ENCODE data around the gene IRAK2.

IRAK2 gene

DNA sequence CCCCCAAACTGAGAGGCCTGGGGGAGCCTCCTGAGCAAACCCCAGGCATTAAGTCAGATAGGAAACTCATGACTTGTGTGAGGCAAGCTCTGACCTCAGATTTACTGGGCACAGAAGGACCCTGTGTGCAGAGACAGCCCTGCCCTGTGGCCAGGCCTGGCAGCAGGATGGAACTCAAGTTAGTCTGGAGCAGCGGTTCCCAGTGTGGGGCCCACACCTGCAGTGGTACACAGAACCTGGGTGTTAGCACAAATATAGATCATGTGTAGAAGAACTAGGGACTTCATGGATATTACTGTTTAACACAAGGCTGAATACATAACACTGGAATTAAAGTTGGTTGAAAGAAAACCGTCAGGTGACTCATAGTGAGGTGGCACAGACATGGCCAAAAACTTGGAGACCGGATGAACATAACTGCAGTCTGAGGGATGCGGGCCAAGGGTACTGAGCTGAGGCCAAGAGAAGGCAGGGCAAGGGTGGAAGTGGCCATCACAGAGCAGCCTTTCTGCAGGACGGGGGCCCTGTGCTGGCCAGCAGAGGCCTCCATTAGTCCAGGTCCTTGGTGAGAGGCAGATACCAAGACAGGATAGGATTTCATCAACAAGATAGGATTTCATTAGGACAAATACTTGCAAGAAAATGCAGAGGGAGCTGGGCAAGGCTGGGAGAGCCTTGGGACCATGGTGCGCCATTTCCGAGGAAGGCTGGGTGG, 40.9 kb downstream of the IRAK2 start:
- no peak for DNase-seq
- H3K4me1 ChIP-seq (ENCODE audit: control extremely low read depth in 1 of 4, control insufficient read depth in 4 of 4, insufficient read depth in 4 of 4, low read length in 3 of 4) = peaks cover 0 to 7% (median 0%) of the 10 kb centered on the region in 4 experiments
- no peak overlapping the region for H3K4me3 ChIP-seq (ENCODE audit: control insufficient read depth in 1 of 7, extremely low read depth in 1 of 7, insufficient read depth in 4 of 7, low read depth in 2 of 7, low read length in 6 of 7)
- H3K27ac ChIP-seq (ENCODE audit: insufficient read depth in 1 of 2, low read depth in 1 of 2, low read length in 2 of 2, poor library complexity in 1 of 2, severe bottlenecking in 2 of 2) = no peak overlapping the region
- WGBS (ENCODE audit: insufficient coverage) = 98% methylated on average over 7 of the region's 7 CpGs
- POLR2A ChIA-PET = no interaction called here
- no peaks in the 10 kb centered on the region for H3K9me3 ChIP-seq (ENCODE audit: control extremely low read depth in 1 of 5, control insufficient read depth in 4 of 5, insufficient read depth in 2 of 5, low read depth in 1 of 5, low read length in 4 of 5)
- H3K27me3 ChIP-seq (replicated peaks in 2 of 5; ENCODE audit: control insufficient read depth in 4 of 5, insufficient read depth in 5 of 5, low read length in 4 of 5) = no peaks in the 10 kb centered on the region
- CTCF ChIA-PET = interaction anchor here (0.8 to 2.5 kb wide), 5 partner anchors 11 to 27 kb away, joined by 3 to 17 read pairs (median 3); no protein-coding TSS in a partner anchor
- H3K36me3 ChIP-seq (ENCODE audit: control insufficient read depth in 4 of 4, insufficient read depth in 4 of 4, low read length in 3 of 4) = peaks cover 0 to 9% (median 2%) of the 10 kb centered on the region in 4 experiments

GRCh38 chr3:10206166-10206511, 41.4 kb downstream of the IRAK2 start:
- POLR2A ChIA-PET = no interaction called here
- no peak for DNase-seq
- no peaks in the 10 kb centered on the region for H3K27me3 ChIP-seq (replicated peaks in 2 of 5; ENCODE audit: control insufficient read depth in 4 of 5, insufficient read depth in 5 of 5, low read length in 4 of 5)
- H3K9me3 ChIP-seq (ENCODE audit: control extremely low read depth in 1 of 5, control insufficient read depth in 4 of 5, insufficient read depth in 2 of 5, low read depth in 1 of 5, low read length in 4 of 5) = no peaks in the 10 kb centered on the region
- H3K36me3 ChIP-seq (ENCODE audit: control insufficient read depth in 4 of 4, insufficient read depth in 4 of 4, low read length in 3 of 4) = peaks cover 0 to 8% (median 2%) of the 10 kb centered on the region in 4 experiments
- WGBS (ENCODE audit: insufficient coverage) = 98% methylated on average over 4 of the region's 5 CpGs
- H3K4me1 ChIP-seq (ENCODE audit: control extremely low read depth in 1 of 4, control insufficient read depth in 4 of 4, insufficient read depth in 4 of 4, low read length in 3 of 4) = peaks cover 0 to 7% (median 0%) of the 10 kb centered on the region in 4 experiments
- CTCF ChIA-PET = interaction anchor here (0.8 to 2.5 kb wide), 3 partner anchors 12 to 27 kb away, joined by 3 to 17 read pairs (median 3); no protein-coding TSS in a partner anchor
- H3K27ac ChIP-seq (ENCODE audit: insufficient read depth in 1 of 2, low read depth in 1 of 2, low read length in 2 of 2, poor library complexity in 1 of 2, severe bottlenecking in 2 of 2) = no peak overlapping the region
- H3K4me3 ChIP-seq (ENCODE audit: control insufficient read depth in 1 of 7, extremely low read depth in 1 of 7, insufficient read depth in 4 of 7, low read depth in 2 of 7, low read length in 6 of 7) = no peak overlapping the region

- 96% methylated on average over 9 of the region's 9 CpGs for WGBS (ENCODE audit: insufficient coverage)
- POLR2A ChIA-PET = interaction anchor here (1.3 kb wide), 1 partner anchor 9 kb away, joined by 4 read pairs; no protein-coding TSS in a partner anchor
- Histone ChIP-seq H3K27me3 (replicated peaks in 2 of 5; ENCODE audit: control insufficient read depth in 4 of 5, insufficient read depth in 5 of 5, low read length in 4 of 5) (no peaks in the 10 kb centered on the region), H3K4me1 (ENCODE audit: control extremely low read depth in 1 of 4, control insufficient read depth in 4 of 4, insufficient read depth in 4 of 4, low read length in 3 of 4) (peaks cover 0 to 10% (median 7%) of the 10 kb centered on the region in 4 experiments), H3K9me3 (ENCODE audit: control extremely low read depth in 1 of 5, control insufficient read depth in 4 of 5, insufficient read depth in 2 of 5, low read depth in 1 of 5, low read length in 4 of 5) (peaks cover 0 to 9% (median 2%) of the 10 kb centered on the region in 5 experiments), H3K36me3 (ENCODE audit: control insufficient read depth in 4 of 4, insufficient read depth in 4 of 4, low read length in 3 of 4) (peaks cover 0 to 14% (median 3%) of the 10 kb centered on the region in 4 experiments), H3K27ac (ENCODE audit: insufficient read depth in 1 of 2, low read depth in 1 of 2, low read length in 2 of 2, poor library complexity in 1 of 2, severe bottlenecking in 2 of 2) (no peak overlapping the region), H3K4me3 (ENCODE audit: control insufficient read depth in 1 of 7, extremely low read depth in 1 of 7, insufficient read depth in 4 of 7, low read depth in 2 of 7, low read length in 6 of 7) (no peak overlapping the region)
- DNase-seq = no peak
- CTCF ChIA-PET = interaction anchor here (0.5 to 4.1 kb wide), 6 partner anchors 10 to 51 kb away, joined by 3 to 32 read pairs (median 11); no protein-coding TSS in a partner anchor
These were observed 48.6 kb downstream of the IRAK2 start for GRCh38 chr3:10213156-10213792.

GRCh38 chr3:10215578-10216368, 51.1 kb downstream of the IRAK2 start:
- Histone ChIP-seq H3K27me3 (replicated peaks in 2 of 5; ENCODE audit: control insufficient read depth in 4 of 5, insufficient read depth in 5 of 5, low read length in 4 of 5) (no peaks in the 10 kb centered on the region), H3K27ac (ENCODE audit: insufficient read depth in 1 of 2, low read depth in 1 of 2, low read length in 2 of 2, poor library complexity in 1 of 2, severe bottlenecking in 2 of 2) (no peak overlapping the region), H3K9me3 (ENCODE audit: control extremely low read depth in 1 of 5, control insufficient read depth in 4 of 5, insufficient read depth in 2 of 5, low read depth in 1 of 5, low read length in 4 of 5) (peaks cover 0 to 9% (median 2%) of the 10 kb centered on the region in 5 experiments), H3K36me3 (ENCODE audit: control insufficient read depth in 4 of 4, insufficient read depth in 4 of 4, low read length in 3 of 4) (peaks cover 0 to 18% (median 3%) of the 10 kb centered on the region in 4 experiments), H3K4me3 (ENCODE audit: control insufficient read depth in 1 of 7, extremely low read depth in 1 of 7, insufficient read depth in 4 of 7, low read depth in 2 of 7, low read length in 6 of 7) (no peak overlapping the region), H3K4me1 (ENCODE audit: control extremely low read depth in 1 of 4, control insufficient read depth in 4 of 4, insufficient read depth in 4 of 4, low read length in 3 of 4) (peaks cover 0 to 10% (median 7%) of the 10 kb centered on the region in 4 experiments)
- ChIA-PET POLR2A (no interaction called here), CTCF (interaction anchor here (0.5 to 4.1 kb wide), 4 partner anchors 7 to 63 kb away, joined by 3 to 32 read pairs (median 10); no protein-coding TSS in a partner anchor)
- DNase-seq = no peak
- WGBS (ENCODE audit: insufficient coverage) = 97% methylated on average over 6 of the region's 6 CpGs

GRCh38 chr3:10217359-10217758, 52.6 kb downstream of the IRAK2 start:
- POLR2A ChIA-PET = no interaction called here
- Histone ChIP-seq H3K36me3 (ENCODE audit: control insufficient read depth in 4 of 4, insufficient read depth in 4 of 4, low read length in 3 of 4) (peaks cover 0 to 18% (median 3%) of the 10 kb centered on the region in 4 experiments), H3K4me3 (ENCODE audit: control insufficient read depth in 1 of 7, extremely low read depth in 1 of 7, insufficient read depth in 4 of 7, low read depth in 2 of 7, low read length in 6 of 7) (no peak overlapping the region), H3K27ac (ENCODE audit: insufficient read depth in 1 of 2, low read depth in 1 of 2, low read length in 2 of 2, poor library complexity in 1 of 2, severe bottlenecking in 2 of 2) (no peak overlapping the region), H3K27me3 (replicated peaks in 2 of 5; ENCODE audit: control insufficient read depth in 4 of 5, insufficient read depth in 5 of 5, low read length in 4 of 5) (no peaks in the 10 kb centered on the region), H3K9me3 (ENCODE audit: control extremely low read depth in 1 of 5, control insufficient read depth in 4 of 5, insufficient read depth in 2 of 5, low read depth in 1 of 5, low read length in 4 of 5) (peaks cover 0 to 9% (median 2%) of the 10 kb centered on the region in 5 experiments), H3K4me1 (ENCODE audit: control extremely low read depth in 1 of 4, control insufficient read depth in 4 of 4, insufficient read depth in 4 of 4, low read length in 3 of 4) (peaks cover 0 to 1% (median under 1%) of the 10 kb centered on the region in 4 experiments)
- CTCF ChIA-PET = no interaction called here
- no CpG with 5 or more reads among the region's 3 CpGs for WGBS (ENCODE audit: insufficient coverage)
- no peak for DNase-seq

GRCh38 chr3:10219737-10220136, 55.0 kb downstream of the IRAK2 start:
- H3K4me1 ChIP-seq (ENCODE audit: control extremely low read depth in 1 of 4, control insufficient read depth in 4 of 4, insufficient read depth in 4 of 4, low read length in 3 of 4) = peaks cover 3 to 12% (median 10%) of the 10 kb centered on the region in 4 experiments
- no peak overlapping the region for H3K4me3 ChIP-seq (ENCODE audit: control insufficient read depth in 1 of 7, extremely low read depth in 1 of 7, insufficient read depth in 4 of 7, low read depth in 2 of 7, low read length in 6 of 7)
- no peak overlapping the region for H3K27ac ChIP-seq (ENCODE audit: insufficient read depth in 1 of 2, low read depth in 1 of 2, low read length in 2 of 2, poor library complexity in 1 of 2, severe bottlenecking in 2 of 2)
- peaks cover 0 to 21% (median 4%) of the 10 kb centered on the region in 4 experiments for H3K36me3 ChIP-seq (ENCODE audit: control insufficient read depth in 4 of 4, insufficient read depth in 4 of 4, low read length in 3 of 4)
- WGBS (ENCODE audit: insufficient coverage) = 96% methylated on average over 9 of the region's 9 CpGs
- POLR2A ChIA-PET = no interaction called here
- DNase-seq = no peak
- H3K9me3 ChIP-seq (ENCODE audit: control extremely low read depth in 1 of 5, control insufficient read depth in 4 of 5, insufficient read depth in 2 of 5, low read depth in 1 of 5, low read length in 4 of 5) = peaks cover 0 to 9% (median 2%) of the 10 kb centered on the region in 5 experiments
- no peaks in the 10 kb centered on the region for H3K27me3 ChIP-seq (replicated peaks in 2 of 5; ENCODE audit: control insufficient read depth in 4 of 5, insufficient read depth in 5 of 5, low read length in 4 of 5)
- CTCF ChIA-PET = no interaction called here

Measured in common myeloid progenitor, CD34-positive (primary cell).